ENCODE measurements around the gene PLAC1.

DNA sequence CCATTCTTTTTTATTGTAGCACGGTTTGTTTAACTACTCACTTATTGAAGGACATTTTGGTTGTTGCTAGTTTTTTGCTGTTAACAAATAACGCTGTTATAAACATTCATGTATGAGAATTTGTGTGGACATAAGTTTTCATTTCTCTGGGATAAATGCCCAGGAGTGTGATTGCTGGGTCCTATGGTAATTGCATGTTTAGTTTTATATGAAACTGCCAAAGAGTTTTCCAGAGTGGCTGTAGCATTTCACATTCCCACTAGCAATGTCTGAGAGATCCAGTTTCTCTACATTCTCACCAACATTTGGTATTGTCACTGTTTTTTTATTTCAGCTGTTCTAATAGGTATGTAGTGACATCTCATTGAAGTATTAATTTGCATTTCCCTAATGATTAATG is 66.8 kb downstream of the PLAC1 start:
- TF ChIP-seq, protein P1, sequence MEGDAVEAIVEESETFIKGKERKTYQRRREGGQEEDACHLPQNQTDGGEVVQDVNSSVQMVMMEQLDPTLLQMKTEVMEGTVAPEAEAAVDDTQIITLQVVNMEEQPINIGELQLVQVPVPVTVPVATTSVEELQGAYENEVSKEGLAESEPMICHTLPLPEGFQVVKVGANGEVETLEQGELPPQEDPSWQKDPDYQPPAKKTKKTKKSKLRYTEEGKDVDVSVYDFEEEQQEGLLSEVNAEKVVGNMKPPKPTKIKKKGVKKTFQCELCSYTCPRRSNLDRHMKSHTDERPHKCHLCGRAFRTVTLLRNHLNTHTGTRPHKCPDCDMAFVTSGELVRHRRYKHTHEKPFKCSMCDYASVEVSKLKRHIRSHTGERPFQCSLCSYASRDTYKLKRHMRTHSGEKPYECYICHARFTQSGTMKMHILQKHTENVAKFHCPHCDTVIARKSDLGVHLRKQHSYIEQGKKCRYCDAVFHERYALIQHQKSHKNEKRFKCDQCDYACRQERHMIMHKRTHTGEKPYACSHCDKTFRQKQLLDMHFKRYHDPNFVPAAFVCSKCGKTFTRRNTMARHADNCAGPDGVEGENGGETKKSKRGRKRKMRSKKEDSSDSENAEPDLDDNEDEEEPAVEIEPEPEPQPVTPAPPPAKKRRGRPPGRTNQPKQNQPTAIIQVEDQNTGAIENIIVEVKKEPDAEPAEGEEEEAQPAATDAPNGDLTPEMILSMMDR (IDR thresholded peaks at IDR 0.05; ENCODE audit: insufficient read depth, low read length): no peak
- TF ChIP-seq, protein P2, sequence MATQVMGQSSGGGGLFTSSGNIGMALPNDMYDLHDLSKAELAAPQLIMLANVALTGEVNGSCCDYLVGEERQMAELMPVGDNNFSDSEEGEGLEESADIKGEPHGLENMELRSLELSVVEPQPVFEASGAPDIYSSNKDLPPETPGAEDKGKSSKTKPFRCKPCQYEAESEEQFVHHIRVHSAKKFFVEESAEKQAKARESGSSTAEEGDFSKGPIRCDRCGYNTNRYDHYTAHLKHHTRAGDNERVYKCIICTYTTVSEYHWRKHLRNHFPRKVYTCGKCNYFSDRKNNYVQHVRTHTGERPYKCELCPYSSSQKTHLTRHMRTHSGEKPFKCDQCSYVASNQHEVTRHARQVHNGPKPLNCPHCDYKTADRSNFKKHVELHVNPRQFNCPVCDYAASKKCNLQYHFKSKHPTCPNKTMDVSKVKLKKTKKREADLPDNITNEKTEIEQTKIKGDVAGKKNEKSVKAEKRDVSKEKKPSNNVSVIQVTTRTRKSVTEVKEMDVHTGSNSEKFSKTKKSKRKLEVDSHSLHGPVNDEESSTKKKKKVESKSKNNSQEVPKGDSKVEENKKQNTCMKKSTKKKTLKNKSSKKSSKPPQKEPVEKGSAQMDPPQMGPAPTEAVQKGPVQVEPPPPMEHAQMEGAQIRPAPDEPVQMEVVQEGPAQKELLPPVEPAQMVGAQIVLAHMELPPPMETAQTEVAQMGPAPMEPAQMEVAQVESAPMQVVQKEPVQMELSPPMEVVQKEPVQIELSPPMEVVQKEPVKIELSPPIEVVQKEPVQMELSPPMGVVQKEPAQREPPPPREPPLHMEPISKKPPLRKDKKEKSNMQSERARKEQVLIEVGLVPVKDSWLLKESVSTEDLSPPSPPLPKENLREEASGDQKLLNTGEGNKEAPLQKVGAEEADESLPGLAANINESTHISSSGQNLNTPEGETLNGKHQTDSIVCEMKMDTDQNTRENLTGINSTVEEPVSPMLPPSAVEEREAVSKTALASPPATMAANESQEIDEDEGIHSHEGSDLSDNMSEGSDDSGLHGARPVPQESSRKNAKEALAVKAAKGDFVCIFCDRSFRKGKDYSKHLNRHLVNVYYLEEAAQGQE (IDR thresholded peaks at IDR 0.05; ENCODE audit: insufficient replicate concordance, low read depth): no peak
